Measurements from ENCODE around the gene EMID1.

DNA sequence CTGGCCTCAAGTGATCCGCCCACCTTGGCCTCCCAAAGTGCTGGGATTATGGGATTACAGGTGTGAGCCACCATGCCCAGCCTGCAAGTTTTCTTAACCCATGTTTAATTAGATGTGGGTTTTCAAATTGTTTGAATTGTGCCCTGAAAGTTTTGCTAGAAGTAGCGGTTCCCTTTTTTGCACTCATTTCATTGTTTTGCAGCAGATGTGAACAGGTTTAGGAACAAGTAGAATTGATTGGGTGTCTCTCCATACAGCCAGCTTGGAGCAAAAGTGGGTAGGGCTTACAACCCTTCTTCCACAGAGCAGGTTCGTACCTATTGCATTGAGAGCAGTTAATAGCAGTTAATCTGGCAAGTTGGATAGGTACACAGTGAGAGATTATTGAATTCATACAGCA lies 78.5 kb downstream of the EMID1 start:
- TF ChIP-seq CTCF (IDR thresholded peaks at IDR 0.05): no peak
- no peak for TF ChIP-seq EP300 (IDR thresholded peaks at IDR 0.05)
- TF ChIP-seq POLR2AphosphoS5 (IDR thresholded peaks at IDR 0.05): no peak
